GM12875 (cell line): Measurements from ENCODE around the gene APOL4.

ENCODE experiments used
- H3K4me3 ChIP-seq: one replicate; pipeline ENCODE4 v1.5.1; 2011; ENCODE audit warnings: low read depth, low read length, control low read depth
- TF ChIP-seq, protein P1 (sequence below): IDR thresholded peaks from 2 replicates; pipeline ENCODE4 v1.5.1; 2011; ENCODE audit warnings: low read depth, mild to moderate bottlenecking, control low read depth, inconsistent platforms, low read length, moderate library complexity, borderline replicate concordance; ENCODE audit not compliant: insufficient read depth

APOL4 gene

DNA sequence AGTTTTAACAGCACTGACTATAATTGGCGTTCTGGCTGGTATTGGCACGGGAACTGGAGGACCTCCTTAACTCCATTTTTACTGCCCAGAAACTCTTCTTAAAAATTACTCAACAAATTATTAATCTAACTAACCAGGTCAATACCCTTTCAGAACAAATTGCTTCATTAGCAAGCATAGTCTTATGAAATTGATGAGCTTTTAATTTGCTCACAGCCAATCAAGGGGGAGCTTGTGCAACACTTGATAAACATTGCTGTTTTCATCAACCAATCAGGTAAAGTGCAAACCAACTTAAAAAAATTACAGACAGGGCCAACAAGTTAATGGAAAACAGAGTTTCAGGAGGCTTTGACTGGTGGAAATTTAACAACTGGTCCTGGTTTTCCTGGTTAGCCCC is 36.5 kb downstream of the APOL4 start:
- no peak overlapping the region for H3K4me3 ChIP-seq
- TF ChIP-seq, protein P1, sequence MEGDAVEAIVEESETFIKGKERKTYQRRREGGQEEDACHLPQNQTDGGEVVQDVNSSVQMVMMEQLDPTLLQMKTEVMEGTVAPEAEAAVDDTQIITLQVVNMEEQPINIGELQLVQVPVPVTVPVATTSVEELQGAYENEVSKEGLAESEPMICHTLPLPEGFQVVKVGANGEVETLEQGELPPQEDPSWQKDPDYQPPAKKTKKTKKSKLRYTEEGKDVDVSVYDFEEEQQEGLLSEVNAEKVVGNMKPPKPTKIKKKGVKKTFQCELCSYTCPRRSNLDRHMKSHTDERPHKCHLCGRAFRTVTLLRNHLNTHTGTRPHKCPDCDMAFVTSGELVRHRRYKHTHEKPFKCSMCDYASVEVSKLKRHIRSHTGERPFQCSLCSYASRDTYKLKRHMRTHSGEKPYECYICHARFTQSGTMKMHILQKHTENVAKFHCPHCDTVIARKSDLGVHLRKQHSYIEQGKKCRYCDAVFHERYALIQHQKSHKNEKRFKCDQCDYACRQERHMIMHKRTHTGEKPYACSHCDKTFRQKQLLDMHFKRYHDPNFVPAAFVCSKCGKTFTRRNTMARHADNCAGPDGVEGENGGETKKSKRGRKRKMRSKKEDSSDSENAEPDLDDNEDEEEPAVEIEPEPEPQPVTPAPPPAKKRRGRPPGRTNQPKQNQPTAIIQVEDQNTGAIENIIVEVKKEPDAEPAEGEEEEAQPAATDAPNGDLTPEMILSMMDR: no peak

GRCh38 chr22:36164621-36165020 is 37.0 kb downstream of the APOL4 start:
- TF ChIP-seq, protein P1: no peak
- H3K4me3 ChIP-seq: no peak overlapping the region

DNA sequence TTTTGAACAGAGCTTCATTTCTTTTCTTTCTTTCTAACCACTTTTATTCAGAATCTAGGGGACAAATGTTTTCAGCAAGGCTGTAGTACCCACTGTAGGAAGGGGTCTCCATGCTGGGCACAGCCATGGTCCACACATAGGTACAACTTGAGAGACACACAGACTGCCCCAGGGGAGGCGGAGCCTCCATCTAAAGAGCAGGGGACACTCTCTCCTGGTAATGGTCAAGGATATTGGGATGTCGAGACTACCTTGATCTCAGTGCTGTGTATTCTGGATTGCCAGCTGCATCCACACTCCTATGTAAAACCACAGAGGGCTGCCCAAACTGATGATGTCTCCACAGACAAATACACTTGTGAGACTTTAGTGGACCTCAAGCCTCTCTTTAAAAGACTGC is 38.1 kb downstream of the APOL4 start:
- no peak overlapping the region for H3K4me3 ChIP-seq
- TF ChIP-seq, protein P1: no peak

GRCh38 chr22:36162127-36163034 is 39.2 kb downstream of the APOL4 start:
- H3K4me3 ChIP-seq: peak overlapping the region; percentile 28
- TF ChIP-seq, protein P1: no peak

- peak overlapping the region; percentile 15 for H3K4me3 ChIP-seq
These were observed 39.8 kb downstream of the APOL4 start for GRCh38 chr22:36161793-36162126.

- peak within 1 kb of the TSS; percentile 64 for H3K4me3 ChIP-seq
- TF ChIP-seq, protein P1: no peak
These were observed 41.1 kb downstream of the APOL4 start, which contains the start of gene APOL3 for GRCh38 chr22:36160499-36160942. TSS of gene APOL3 (minus strand) at chr22:36160755. CDS start at chr22:36149055, 11,700 bp downstream.

DNA sequence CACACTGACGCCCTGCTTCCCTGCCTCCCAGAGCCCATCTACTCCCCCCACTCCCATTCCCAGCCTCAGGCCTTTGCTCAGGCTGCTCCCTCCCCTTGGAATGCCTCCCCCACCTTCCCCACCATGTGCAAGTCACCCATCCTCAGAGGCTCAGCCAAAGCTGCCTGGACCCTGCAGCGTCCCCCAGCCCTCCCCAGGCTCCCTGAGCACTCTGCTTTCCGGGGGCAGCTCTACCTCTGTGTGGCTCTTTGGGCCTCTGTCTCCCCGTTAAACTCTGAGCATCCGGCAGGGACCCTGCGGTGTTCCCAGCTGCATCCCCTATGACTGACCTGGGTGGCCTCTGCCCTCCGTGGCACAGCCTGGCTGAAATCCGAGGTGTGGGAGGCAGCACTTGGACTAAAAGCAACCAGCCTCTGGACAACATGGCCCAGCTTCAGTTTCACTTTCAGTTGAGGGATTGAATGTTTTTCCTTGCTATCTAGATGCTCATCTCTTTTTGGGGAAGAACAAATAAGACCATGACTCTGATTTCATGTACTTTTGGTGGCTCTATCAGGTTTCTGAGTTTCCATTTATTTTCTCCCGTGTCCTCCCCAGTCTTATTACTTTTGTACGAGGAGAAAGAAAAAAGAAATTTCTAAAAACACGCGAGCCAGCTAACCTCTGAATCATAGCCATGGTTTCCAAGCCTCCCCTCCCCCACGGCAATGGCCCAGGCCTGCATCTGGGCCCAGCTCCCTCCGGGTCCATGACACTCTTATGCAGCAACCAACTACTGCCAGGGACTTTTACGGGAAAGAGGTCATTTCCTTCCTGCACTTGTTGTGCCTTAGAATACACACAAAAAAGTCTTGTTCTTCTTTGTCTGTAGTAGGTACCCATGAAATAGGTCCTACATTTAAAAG is 44.8 kb downstream of the APOL4 start:
- H3K4me3 ChIP-seq: peak overlapping the region; percentile 36

More for the DNA sequence above, 44.8 kb downstream of the APOL4 start:
- TF ChIP-seq, protein P1: no peak
